GM04503 (cell line): Measurements from ENCODE around the gene CBFA2T3.
A peak's percentile ranks its signal among the peaks of the same experiment; 100 is the strongest.
"Not testable (repeated sequence)": the region's sequence is repeated elsewhere in the genome, so short reads cannot be mapped to it uniquely, and the experiment has no call there.

Source experiments
- DNase-seq: peaks from one replicate; pipeline ENCODE4 v3.0.0-alpha.2; 2012; ENCODE audit warnings: low read depth

CBFA2T3 gene

DNA sequence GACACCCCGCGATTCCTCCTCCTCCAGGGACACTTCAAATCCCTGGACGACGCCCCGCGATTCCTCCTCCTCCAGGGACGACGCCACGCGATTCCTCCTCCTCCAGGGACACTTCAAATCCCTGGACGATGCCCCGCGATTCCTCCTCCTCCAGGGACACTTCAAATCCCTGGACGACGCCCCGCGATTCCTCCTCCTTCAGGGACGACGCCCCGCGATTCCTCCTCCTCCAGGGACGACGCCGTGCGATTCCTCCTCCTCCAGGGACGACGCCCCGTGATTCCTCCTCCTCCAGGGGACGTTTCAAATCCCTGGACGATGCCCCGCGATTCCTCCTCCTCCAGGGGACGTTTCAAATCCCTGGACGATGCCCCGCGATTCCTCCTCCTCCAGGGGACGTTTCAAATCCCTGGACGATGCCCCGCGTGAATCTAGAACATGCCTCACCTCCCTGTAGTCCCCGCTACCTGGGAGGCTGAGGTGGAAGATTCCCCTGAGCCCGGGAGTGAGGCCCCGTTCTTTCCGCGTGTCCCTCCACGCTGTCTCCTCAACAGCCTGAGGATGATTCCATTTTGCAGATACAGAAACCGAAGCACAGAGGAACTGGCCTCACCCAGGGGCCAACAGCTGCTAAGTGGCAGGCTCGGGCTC lies 87.2 kb downstream of the CBFA2T3 start:
- not testable (repeated sequence) for DNase-seq

- no peak for DNase-seq
These were observed 88.3 kb downstream of the CBFA2T3 start for GRCh38 chr16:88888461-88889387.

DNA sequence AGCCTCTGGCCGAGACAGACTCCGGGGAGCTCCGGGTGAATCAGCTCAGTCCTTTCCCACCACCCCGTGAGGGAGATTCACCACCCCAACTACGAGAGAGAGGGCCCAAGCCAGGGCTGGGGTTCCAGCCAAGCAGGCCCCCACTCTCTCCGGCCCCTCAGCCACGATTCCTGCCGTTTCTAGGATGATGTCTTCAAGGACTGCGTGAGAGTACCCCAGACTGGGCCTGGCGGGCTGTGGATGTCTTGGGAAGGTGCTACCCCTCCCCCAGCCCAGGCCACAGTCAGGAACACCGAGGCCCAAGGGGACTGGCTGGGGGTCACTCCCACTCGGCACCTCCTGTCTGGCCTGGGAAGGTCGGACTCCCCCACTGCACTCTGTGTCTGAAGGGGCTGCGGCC lies 89.0 kb downstream of the CBFA2T3 start:
- no peak for DNase-seq

DNA sequence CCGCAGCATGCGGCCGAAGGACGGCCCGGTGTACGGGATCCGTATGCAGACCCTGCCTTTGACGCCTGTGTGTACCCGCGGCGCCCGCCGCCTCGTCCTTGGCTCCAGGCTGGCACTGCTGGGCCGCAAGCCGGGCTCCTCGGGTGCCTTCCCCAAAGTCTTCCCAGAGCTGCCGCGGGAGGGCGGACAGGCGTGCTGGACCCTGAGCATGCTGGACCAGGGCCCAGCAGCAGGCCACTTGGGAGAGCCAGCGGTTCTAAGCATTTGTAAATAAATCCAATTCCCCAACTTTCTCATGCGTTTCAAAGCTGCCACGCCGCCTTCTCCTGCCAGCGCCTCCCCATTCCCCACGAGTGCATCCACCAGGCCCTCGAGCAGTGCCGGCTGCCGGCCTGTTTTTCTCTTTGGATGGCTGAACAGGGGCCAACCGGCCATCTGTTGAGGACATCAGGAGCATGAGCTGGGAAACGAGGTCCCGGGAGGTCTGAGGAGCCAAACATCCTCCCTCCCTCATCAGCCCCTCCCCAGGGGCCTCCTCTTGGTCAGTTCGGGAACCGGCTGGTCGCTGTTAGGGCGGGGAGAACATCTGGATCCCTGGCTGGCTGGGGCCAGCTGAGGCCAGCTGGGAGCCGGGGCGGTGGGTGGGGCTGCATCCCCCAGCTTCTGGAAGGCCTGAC lies 90.0 kb downstream of the CBFA2T3 start:
- peak; percentile 4 for DNase-seq

DNA sequence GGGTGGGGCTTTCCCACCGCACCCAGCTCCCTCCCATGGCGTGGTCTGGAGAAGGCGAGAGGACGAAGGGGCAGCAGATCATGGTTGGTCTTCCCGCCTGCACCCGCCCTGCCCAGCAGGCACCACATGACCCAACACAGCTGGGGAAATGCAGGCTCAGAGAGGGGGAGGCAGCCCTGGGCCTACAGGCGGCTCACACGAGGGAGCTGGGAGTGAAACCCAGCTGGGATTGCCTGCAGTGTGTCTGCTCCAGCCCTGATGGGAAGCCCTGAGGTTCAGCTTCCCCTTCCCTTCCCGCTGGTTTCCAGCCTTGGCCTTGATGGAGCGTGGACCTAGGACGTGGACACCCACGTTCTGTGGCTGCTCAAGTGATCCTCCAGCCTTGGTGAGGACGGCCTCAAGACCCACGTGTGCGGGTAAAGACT lies 90.6 kb downstream of the CBFA2T3 start:
- DNase-seq, result no peak

DNA sequence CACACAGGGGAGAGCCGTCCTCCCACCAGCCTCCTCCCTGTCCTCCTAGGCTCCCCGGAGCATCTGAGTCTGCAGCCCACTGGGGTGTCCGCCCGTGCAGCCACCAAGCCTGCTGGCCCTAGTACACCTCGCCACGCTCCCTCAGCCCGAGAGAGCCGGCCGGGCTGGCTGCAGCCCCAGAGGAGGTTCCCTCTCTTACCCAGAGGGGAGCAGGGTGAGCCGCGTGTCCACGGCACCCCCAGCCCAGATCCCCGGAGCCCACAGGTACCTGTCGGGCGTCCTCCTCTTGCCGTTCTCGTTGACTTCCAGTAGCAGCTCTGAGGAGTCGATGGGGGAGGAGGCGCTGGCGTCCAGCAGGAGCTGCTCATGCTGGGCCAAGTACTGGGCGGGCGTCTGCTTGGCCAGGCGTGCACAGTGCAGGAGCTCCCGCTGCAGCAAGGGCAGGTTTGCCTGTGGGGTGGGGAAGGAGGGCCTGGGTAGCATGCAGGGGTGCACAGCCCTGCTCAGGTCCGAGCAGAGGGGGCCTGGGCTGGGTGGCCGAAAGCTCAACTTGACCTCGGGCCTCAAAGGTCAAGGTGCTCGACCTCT lies 91.2 kb downstream of the CBFA2T3 start:
- DNase-seq, result no peak

- DNase-seq, result no peak
These were observed 92.3 kb downstream of the CBFA2T3 start for GRCh38 chr16:88884569-88885271.

DNA sequence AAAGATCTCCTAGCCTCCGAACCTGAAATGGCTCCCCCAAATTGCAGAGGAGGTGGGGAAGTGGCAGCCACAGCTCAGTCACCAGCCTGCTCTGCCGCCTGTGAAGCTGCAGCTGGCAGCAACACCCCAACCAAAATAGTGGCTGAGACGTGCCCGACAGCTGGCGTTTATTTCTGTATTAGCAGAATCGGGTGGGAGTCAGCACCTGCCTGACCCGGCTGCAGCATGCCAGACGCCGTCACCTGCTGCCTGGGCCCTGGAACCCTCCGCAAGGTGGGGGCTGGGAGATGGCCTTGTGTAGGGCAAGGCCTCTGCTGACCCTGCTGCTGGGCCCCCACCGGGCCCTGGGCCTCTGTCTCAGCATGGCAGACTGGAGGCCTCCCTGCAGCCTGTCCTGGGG lies 93.1 kb downstream of the CBFA2T3 start:
- DNase-seq, result no peak

GRCh38 chr16:88883117-88883895 lies 93.7 kb downstream of the CBFA2T3 start:
- DNase-seq, result no peak

DNA sequence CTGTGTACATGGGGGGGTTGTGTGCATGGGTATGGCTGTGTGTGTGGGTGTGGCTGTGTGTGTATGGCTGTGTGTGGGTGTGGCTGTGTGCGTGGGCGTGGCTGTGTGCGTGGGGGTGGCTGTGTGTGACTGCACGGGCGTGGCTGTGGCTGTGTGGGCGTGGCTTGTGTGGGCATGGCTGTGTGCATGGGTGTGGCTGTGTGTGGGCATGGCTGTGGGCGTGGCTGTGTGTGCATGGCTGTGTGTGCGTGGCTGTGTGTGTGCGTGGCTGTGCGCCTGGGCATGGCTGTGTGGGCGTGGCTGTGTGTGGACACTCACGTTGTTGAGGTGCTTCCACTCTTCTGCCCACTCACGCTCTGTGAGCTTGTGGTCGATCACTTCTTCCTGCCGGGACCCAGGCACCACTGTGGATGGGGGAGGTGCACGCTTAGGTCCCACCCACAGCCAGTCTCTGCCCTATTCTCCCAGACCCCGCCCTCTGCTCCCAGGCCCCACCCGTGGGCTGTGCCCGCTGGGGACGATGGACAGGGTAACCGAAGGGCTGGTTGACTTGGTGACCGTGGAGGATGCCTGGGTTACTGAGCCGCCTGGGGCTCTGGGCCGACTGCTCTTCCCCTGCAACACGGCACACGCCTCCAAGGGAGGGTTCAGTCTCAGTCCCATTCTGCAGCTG lies 94.5 kb downstream of the CBFA2T3 start:
- DNase-seq, result no peak

- DNase-seq, result no peak
These were observed 95.2 kb downstream of the CBFA2T3 start for GRCh38 chr16:88881675-88882357.

GRCh38 chr16:88881007-88881615 lies 95.9 kb downstream of the CBFA2T3 start:
- no peak for DNase-seq

DNA sequence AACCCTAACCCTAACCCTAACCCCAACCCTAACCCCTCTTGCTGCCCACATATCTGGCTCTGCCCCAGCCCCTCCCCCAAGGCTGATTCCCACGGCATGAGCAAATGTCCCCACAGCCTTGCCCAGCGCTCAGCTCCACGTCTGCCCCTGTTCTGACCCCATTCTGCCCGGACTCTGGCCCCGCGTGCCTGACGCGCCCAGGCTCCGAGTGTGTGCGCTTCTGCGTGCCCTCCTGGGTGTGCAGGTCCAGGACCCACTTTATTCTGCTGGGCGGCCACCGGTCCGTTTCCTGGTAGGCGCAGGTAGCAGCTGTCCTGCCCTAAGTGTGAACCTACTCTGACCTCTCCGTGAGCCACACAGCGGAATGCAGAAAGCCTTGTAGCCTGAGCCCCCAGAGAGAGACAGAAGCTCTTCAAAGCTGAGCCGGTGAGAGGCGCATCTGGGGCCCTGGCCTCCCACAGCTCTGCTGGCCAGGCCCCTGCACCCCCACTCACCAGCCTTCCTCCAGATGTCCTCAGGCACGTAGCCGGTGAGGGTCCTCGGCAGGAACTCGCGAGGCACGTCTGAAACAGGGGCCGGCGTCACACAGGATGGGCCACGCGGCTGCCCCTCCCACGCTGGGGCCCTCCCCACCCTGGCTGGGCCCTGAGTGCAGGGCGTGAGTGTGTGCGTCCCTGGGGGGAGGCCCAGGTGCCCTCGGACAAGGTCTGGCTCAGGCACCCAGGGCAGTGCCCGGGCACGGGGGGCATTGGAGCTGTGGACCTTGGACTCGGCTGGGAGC lies 96.6 kb downstream of the CBFA2T3 start:
- DNase-seq, result no peak

DNA sequence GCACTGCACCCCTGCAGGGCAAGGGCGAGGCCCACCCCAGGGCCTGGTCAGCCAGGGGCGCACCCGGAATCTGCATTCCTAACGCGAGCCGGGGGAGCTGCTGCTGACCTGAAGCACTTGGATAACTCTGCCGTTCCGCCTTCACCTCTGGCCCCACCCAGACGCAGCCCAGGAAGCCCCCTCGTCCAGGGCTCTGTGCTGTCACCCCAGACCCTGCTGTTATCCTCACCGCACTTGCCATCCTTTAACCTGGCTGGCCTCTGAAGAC lies 97.3 kb downstream of the CBFA2T3 start:
- no peak for DNase-seq

DNA sequence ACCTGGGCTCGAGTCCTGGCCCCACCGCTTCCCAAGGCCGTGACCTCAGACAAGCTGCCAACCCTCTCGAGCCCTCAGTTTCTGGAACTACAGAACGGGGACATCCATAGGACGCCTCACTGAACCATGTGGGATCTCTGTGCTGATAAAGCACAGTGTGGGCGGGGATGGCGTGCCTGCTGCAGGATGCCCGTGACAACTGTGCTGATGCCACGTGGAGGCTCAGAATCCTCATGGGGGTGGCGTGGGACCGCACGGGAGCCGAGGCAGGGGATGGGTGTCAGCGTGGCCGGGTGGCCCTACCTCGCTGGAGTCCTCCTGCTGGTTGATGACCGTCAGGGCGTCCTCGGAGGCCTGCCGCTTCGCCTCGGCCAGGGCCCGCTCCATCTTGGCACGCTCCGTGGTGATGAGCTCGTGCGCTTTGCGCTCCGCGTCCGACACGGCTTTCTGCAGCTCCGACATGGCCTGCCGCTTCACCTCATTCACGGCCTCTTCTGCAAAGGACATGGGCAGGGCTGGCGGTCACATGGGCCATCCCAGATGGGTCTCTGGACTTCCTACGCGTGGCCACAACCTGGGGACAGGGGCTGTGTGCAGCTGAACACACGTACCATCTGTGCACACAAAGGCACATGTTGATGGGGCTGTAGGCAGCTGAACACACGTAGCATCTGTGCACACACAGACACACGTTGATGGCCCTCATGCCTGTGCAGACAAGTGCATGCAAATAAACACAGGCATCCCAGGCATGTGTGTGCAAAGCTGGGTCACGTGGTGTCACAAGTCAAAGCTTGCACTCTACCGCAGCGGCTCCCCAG lies 97.8 kb downstream of the CBFA2T3 start:
- DNase-seq, result no peak

DNA sequence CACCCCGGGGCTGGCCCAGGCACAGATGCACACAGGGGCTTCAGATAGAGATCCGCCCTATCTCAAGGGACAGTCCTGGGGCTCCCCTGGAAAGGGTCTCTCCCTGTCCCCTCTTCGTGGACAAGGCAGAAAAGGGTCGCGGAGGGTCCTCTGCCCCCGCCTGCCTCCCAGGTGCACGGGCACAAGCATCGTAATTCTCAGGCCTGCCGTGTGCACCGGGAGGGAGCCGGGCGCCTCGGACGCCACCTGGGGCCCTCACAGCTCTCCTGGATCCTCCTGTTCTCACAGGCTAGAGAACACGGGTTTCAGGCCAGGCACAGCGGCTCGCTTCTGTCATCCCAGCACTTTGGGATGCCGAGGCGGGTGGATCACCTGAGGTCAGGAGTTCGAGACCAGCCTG lies 98.7 kb downstream of the CBFA2T3 start:
- DNase-seq, result no peak

DNA sequence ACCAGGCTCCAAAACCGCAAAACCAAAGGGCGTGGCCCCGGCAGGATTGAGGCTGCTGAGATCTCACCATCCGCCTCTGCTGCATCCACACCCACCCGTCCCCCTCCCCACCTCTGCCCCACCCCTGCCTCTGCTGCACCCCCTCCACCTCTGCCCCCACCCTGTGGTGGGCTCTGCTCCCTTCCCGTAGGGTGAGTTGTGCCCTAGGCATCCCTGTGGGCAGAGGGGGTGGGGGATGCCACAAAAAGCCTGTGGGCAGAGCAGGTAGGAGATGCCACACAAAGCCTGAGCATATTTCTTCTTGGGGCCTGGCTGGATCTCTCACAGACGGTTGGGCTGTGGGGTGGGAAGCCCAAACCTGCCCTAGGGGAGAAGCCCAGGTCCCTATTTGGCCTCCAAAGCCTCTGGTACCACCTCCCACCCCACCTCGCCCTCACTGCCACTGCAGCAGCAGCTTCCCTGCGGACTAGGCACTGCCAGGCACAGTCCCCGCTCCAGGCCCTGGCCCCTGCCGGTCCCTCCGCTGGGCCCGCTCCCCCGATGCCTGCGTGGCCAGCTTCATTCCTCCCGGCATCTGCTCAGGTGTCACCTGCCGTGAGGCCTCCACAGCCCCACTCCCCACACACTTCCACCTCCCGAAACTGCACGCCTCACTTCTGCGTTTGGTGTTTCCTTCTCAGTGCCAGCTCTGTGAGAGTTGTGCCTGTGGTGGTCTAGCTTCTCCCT lies 99.3 kb downstream of the CBFA2T3 start:
- DNase-seq, result no peak
